HuH-7.5 (cell line): ENCODE results near the gene AP2A2.

Experiments used
- DNase-seq: peaks from one replicate; pipeline ENCODE4 v3.0.0; 2011; ENCODE audit warnings: low spot score

AP2A2 gene

DNA sequence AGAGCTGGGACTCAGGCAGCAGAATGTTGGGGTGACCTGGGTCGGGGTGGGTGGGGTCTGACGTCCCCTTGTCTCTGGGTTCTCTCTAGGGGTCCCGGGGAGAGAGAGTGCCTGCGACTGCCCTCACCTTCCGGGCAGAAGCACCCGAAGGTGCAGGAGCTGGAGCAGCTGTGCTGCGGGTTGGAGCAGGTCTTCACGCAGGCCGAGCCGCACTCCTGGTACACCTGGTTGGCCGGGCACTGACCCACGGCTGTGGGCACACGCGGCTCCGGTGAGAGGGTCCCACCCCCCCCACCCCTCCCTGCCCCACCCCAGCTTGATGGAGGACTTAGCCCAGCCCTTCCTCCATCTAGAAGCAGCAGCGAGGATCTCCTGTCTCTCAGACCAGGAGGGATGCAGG lies 104.4 kb downstream of the AP2A2 start:
- DNase-seq: no peak

DNA sequence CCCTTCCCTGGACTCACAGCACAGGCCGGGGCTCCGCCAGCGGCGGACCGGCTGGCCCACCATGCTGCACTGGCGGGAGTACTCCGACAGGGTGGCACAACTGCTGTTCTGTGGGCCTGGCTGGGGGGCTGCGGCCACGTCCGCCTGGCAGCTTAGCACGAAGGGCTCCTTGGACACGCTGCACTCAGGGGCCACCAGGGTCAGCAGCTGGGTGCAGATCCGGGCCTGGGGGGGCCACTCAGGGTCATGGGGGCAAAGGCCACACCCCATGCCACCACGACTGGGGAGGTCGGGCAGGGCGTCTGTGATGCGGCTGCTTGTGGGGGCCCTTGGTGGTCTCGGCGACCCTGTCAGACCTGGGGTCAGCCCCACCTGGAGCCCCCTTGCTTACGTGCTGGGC lies 104.9 kb downstream of the AP2A2 start:
- DNase-seq: no peak

DNA sequence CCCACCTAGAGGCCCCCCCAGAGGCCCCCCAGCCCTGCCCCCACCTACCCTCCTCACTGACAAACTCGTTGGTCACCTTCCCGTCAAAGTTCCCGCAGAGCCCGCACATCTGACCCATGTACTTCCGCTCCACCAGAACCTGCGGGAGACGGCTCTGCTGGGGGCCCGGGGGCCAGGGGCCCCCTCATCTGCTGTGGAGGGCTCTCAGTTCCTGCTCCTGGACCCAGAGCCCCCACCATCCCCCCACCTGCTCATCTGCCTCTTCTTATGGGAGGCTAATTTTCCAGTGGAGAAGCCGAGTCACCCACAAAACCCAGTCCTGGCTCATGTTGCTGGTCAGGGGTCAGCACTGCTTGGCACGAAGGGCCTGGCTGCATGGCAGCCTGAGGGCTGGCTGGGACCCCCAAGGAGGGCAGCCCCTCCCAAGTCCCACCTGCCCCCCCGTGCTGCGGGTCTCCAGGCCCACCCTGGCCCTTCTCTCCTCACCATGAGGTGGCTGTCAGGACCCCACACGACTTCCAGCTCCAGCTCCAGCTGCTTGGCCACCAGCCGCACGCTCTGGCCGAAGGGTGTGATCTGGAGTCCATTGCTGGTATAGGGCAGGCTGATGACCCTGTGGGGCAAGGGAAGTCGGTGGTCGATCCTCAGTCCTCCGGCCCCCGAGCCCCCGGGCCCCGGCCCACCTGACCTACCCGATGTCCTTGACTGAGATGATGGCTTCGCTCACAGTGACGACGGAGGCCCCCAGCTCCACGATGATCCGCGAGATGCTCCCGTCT lies 105.6 kb downstream of the AP2A2 start:
- DNase-seq: no peak

DNA sequence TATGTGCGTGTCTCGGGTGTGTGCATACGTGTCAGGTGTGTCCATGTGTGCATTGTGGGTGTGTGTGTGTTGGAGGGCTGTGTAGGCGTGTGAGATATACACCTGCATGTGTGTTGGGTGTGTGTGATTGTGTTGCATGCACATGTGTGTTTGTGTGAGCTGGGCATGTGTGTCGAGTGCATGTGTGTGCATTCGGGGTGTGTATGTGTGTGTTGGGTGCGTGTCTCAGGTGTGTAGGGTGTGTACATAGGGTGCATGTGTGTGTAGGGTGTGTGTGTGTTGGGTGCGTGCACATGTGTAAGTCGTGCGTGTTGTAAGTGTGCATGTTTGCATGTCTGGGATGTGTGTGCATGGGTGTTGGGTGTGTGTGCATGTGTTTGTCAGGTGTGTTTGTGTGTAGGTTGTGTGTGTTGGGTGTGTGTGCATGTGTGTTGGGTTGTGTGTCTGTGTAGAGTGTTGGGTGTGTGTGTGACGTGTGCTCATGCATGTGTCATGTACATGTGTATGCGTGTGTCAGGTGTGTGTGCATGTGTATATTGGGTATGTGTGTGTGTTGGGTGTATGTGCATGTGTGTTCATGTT lies 106.7 kb downstream of the AP2A2 start:
- no peak for DNase-seq

DNA sequence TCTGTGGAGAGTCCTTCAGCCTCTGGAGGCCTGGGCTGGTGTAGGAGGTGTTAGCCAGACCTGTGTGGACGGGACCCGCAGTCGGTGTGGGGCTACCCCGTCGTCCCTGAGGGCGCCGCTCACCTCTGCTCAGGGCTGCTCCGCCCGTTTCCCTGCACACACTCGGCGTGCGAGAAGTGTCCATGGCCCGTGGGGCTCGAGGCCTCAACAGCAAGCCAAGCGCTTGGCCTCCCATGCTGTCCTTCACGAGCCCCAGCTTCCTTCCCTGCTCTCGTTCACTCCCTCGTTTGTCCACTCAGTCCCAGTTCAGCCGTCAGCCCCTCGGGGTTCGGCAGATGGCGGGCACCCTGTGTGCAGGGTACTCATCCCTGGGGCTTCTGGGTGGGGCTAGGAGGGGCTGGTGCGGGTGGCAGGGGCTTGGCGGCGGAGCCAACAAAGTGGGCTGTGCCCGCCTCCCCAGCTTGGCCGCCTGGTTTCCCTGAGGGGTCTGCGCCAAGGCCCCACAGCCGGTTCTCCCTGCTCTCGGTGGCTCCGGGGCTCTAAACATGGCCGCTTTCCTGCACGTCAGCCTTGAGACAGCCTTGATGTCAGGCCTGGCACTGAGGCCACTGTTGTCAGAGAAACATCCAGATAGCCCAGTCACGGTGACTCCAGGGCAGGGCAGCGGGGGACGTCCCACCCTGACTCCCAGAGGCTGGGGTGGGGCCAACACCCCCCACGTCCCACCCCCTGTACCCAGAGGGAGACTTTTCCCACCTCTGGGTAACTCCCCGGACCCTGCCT lies 107.5 kb downstream of the AP2A2 start:
- no peak for DNase-seq

DNA sequence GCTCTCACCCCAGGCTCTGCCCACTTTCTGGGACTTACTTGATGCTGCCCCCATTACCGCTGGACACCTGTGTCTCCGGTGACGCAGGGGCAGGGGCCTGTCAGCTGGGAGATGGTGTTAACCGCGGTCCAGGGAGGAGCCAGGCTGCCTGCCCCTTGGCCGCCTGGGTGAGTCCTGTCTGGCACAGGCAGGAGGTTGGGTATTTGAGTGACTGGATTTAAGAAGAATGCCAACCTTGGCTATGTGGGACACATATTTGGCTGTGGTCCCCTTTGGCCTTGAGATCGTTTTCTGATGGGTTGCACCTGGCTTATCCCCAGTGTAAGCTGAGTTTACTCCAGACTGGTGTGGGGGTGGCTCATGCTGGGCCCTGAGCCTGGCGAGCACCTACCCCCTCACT lies 108.3 kb downstream of the AP2A2 start:
- no peak for DNase-seq

DNA sequence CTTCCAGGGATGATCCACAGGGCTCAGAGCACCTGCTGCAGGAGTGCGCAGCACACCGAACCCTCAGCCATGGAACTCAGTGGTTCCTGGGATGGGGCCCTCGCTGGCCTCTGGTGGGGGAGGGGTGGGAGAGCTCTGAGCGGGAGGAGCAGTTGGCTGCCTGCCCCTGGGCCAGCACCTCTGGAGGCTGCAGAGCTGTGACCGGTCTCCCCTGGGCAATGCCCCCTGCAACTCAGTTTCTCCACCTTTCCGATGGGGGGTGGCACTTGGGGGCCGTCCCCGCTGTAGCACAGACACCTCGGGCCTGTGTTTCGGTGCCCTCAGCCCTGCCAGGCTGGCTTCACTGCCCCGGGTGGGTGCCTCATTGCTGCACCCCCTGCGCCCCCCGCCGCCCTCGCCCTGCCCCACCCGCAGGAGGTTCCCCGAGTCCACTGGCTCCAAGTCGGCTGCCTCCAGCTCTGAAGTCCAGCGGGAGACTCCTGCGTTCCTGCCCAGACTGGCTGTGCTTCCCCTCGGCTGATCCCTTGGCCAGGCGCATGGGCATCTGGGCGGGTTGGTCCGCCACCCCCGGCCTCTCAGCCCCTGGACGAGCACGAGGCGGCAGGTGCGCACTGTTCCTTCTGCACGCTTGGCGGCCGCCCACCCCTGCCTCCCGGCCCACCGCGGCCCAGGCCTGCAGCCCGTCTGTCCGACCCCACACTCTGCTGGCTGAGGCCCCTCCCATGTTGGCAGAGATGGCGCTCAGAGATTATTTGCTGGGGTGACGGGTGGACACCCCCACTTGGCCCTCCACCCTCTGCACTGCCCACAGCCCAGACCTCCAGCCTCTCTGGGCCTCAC lies 109.0 kb downstream of the AP2A2 start:
- DNase-seq: no peak

DNA sequence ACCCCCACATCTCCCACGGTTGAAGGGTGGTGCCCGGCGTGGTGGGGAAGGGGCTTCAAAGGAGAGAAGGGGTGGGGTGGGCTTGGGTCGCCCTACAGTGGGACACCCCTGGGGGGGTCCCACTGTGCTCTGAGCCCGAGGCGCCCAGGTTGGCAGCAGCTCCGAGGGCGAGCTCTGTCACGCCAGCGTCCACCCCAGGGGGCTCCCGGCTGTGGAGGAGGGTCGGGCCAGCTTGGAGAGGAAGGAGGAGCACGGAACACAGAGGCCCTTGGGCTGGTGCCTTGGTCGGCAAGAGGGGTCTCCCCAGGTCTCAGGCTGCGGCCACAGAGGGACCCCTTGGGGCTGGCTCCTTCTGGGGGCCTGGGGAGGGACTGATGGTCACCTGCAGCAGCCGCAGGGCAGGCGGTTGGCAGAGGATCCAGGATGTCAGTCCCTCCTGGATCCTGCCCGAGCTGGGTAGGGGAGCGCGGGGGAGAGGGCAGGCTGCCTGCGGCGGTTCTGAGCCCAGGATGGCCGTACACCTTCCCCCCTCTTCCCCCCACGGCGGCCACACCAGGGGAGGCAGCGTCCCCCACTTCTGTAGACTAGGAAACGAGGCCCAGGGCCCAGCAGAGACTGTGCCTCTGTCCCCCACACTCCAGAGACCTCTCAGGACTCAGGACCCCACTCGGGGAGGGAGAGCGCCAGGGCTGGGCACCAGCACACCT lies 110.1 kb downstream of the AP2A2 start:
- no peak for DNase-seq

DNA sequence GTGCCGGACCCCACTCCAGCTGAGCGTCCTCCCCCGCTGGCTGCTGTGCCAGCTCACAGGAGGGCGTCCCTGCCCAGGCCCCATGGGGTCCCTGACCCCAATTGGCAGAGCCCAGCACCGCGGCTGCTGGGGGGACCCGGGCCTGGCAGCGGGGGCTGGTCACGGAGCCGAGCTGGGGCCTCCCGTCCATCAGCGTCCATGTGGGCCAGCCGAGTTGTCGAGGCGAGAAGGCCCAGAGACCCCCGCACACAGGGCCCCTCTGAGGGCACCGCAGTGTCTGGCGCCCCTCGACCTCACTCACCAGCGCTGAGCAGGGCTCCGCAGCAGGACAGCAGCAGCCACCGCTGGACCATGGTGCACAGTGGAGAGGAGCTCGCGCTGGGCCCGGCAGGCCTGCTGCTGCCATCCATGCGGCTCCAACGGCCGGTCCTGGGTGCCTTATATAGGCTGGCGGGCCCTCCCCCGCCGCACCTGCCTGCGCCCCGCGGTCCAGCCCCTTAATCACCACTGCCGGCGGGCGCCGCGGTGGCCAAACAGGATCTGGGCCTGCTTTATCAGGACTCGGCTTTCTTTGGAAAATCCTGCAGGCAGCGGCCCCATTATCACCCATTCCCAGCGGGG lies 110.7 kb downstream of the AP2A2 start, which contains the start of gene MUC6:
Gene MUC6 (minus strand): TSS at position 416 of the 621 bp plus-strand sequence. CDS start 63 bp downstream, at position 353.
- no peak for DNase-seq

DNA sequence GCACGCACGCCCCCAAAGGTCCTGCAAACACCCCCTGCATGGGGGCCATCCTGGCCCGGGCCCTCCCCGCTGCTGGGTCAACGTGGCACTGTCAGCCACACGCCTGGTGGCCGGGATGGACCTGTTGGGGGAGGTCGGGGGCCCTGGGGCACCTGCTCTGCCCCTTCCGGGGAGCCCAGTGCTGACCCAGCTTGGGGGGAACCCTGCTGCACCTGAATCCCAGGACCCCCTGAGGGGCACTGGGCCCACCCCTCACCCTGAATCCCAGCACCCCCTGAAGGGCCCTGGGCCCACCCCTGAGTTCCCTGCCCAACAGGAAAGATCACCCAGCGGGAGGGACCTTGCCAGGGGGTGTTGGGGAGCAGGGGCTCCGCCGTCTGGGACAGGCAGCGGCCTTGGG lies 111.3 kb downstream of the AP2A2 start:
- no peak for DNase-seq

DNA sequence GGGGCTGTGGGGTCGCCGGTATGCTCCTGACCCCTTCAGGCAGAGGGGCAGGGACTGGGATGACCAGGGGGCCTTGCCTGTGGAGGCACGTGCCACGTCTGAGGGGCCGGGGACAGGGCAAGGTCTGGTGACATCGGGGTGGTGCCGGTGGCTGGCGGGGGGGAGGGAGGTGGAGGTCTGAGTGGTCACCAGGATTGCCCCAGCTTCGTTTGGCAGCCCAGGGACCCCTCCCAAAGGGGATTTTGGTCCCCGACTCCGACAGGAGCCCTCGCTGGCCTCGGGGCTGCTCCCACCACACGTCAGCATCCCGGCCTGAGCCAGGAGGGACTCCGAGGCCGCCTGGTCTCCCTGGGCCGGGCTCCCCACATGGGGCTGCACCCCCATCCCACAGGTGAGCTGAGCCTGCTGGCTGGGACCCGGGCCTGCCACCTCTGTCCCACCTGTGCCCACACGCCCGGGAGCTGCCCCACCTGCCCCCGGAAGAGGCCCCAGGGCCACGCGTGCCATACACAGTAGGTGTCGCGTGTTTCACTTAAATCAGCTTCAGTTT lies 111.9 kb downstream of the AP2A2 start:
- no peak for DNase-seq

DNA sequence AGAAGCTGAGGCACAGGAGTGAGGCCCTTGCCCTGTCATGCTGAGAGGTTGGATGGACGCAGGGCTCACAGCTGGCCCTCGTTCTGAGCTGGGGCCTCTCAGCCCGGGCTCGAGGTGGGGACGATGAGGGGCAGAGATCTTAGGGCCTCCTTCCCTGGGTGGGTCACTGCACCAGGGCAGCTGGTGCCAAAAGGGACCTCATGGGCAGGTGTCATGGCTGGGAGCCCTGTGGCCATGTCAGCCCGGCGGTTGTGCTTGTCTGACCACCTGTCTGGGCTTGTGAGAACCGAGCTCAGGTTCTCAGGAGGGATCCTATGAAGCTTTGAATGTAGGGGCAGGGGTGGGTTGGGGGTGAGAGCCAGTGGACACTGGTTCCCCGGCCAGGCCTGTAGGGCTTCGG lies 112.7 kb downstream of the AP2A2 start:
- no peak for DNase-seq

DNA sequence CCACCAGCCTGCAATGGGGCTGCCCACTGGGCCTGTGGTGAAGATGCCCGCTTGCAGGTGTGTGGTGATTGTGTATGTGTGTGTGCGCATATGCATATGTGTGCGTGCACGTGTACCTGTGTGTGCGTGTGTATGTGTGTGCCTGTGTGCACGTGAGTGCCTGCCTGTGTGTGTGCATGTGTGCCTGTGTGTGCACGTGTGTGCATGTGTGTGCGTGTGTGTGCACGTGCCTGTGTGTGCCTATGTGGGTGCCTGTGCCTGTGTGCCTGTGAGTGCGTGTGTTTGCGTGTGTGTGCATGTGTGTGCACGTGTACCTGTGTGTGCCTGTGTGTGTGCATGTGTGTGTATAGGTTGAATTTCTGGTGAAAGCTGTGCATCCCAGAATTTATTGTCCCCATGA lies 113.3 kb downstream of the AP2A2 start:
- no peak for DNase-seq

DNA sequence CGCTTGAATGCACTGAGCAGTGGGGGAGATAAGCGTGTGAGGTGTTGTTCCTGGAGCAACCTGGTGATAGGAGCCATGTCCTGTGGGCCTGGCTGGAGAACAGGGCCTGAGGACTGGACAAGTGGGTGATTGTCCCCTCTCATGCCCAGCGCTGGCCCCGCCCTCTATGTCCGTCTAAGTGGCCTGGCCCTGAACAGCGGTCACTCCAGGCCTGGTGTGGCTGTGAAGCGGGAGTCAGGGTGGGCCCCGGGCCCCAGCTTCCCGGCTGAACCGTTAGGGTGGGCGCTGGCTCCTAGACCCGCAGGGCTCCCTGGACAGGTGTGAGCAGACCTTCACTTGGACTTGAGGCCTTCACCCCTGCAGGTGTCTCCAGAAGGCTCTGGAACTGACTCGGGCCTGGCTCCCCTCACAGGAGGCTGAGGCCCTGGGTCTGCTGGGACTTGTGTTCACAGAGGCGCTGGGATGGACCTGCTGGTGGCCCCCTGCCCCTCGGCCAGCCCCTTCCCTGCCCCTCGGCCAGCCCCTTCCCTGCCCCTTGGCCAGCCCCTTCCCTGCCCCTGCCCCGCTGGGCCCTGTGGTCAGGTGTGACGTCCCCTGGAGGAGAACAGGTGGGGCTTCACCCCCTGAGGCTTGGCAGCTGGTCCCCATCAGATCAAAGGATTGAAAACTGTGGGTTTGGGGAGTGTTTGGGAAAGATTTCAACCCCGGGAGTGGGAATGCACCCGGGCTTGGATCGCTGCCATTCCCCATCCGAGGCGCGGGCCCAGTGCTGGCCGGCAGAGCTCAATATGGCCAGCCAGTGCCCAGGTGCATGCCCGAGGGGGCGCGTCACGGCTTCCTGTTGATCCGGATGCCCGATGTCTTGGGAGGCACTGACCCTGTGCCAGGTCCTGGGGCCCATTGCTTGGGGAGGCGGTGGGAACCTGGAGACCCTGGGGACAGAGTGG lies 114.1 kb downstream of the AP2A2 start:
- no peak for DNase-seq

DNA sequence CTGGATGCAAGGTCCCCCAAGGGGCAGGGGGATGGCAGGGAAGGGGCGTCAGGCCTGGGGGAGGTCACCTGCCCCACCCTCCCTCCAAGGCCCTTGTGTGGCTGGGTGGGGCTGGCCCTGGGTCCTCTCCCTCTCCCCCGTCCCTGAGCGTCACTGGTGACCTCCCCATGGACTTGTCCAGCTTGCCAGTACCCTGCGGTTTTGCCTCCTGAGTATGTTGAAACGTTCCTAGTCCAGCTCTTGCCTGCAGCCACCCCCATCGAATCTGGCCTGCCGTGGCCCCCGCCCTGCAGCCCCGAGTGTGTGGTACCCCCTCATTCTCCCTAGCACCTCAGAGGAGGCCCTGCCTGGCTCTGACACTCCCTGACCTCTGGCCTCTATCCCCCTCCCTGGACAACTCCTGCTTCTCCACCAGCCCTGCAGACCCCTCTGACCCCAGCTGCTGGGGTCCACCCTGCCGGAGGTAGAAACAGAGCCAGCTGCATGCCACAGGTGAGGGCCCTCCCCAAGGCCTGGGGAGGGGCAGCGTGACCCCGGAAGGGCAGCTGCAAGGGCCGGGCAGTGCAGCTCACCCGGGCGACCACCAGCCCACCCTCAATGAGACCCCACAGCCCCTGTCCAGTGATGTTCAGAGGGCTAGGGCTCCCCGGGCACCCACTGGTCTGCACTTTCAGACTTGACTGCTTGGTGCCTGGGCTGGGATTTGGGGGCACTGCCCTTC lies 114.9 kb downstream of the AP2A2 start:
- DNase-seq: no peak

DNA sequence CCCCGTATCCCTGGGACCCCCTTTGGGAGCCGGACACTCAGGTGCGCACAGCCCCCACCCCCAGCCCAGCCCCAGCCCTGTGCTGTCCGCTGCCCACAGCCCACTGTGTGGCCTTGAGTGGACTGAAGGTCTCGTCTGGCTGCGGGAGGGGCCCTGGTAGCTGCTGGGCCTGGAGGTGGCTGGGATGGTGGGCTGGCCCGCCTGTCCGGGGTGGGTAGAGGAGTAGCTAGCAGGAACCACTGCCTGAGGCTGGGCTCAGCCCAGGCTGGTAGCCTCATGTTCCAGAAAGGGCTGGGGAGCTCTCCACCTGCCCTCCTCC lies 115.4 kb downstream of the AP2A2 start:
- no peak for DNase-seq

DNA sequence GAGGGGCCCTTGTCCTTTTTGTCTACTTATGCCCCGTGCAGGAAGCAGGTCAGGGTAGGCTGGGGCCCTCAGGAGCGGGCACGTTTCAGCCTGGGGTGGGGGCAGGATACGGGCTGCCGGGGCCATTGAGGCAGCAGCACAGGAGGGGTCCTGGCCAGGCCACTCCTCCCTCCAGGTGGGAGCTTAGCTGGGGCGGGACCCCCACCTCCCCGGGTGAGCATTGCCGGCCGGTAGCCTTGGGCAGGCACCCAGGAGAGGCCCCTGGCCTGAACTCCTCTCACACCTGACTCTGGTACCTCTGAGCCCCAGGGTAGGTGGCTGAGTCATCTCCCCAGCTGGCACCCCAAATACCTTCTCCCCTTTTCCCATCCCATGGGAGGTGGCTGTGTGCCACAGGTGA lies 115.8 kb downstream of the AP2A2 start:
- no peak for DNase-seq

DNA sequence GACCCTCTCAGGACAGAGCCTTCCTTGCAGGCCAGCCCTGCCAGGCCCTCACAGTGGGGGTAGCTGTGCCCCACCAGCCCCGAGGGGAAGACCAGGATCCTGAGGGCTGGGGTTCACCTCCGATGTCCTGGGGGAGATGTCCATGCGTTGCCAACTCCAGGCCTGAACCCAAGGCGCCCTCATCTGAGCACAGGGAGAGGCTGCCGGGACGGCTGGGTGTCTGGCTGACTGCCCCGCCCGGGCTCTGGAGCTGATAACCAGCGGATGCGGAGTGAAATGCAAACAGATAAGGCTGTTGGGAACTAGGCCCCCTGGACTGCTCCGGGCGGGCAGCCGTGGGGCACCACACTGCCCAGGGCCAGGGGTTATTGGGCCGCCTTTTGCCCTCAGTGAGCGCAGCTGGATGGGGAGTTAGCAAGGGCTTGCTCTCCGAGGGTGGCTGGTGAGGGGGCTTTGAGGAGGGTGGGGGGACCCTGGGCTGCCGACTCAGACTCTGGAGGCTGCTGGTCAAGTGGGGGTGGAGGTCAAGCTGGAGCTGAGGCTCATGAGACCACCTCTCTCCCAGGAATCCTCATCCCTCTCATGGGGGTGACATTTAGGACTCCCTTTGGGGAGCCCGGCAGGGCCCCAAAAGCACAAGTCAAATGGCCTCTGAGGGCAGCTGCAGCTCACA lies 116.4 kb downstream of the AP2A2 start:
- DNase-seq: peak; percentile 94
